ENCODE measurements around the gene MPHOSPH9. TPM values are rescaled to one million over a fixed set of nuclear protein-coding genes. Genes with fewer than 3 reads are reported as not detected.
"Not testable (repeated sequence)": the region's sequence is repeated elsewhere in the genome, so short reads cannot be mapped to it uniquely, and the experiment has no call there.

MPHOSPH9 gene
- polyA plus RNA-seq, 10 donors = 11.9 to 28.3 (median 21.2) TPM

DNA sequence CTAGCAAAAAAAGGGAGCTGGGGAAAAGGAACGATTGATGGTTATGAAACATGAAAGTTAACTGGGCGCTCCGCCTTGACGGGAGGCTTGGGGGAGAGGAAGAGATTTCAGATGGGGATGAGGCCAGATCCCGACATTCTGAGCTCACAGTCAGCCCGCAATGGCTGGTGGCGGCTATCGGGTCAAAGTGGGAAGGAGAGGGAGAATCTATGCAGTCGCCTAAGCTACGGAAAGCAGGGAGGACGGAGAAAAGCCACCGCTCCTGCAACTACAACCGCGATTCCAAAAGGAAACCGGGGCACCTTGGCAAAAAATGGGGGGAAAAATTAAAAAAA, 502 bp downstream of the MPHOSPH9 start:
- no peak for DNase-seq

DNA sequence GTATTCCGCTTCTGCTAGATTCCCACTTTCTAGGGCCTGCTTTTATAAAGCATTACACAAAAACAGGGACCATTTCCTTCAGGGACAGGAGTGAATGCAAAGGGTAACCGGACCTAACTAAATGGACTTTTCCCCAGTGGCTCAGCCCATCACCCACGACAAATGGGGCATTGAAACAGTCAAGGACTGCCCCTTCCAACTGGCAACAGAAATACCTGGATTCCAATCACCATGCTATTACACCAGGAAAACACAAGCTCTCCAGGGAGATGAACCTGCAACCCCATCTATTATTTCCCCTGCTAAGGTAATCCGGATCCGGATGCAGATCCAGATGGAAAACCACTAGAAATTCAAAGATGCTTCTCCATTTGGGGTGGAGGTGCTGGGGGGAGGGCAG, 1.0 kb downstream of the MPHOSPH9 start:
- DNase-seq = no peak

DNA sequence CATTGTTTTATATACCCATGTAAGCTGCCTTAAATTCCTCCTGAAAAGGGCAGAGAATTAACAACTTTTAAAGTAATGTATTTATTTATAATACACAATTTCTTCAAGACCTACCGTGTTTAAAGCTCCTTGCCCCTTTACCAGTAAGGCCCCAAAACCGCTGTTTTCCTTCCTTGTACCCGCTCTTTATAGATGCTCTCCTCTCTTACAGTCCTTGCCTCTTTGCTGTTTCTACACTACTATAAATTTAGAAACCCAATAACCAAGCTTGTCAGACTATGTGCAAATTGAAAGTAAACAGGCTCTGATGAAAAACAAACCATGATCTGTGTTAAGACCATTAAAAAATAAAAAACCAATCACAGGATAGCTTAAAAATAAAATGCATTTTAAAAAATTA, 3.9 kb downstream of the MPHOSPH9 start:
- DNase-seq = no peak

DNA sequence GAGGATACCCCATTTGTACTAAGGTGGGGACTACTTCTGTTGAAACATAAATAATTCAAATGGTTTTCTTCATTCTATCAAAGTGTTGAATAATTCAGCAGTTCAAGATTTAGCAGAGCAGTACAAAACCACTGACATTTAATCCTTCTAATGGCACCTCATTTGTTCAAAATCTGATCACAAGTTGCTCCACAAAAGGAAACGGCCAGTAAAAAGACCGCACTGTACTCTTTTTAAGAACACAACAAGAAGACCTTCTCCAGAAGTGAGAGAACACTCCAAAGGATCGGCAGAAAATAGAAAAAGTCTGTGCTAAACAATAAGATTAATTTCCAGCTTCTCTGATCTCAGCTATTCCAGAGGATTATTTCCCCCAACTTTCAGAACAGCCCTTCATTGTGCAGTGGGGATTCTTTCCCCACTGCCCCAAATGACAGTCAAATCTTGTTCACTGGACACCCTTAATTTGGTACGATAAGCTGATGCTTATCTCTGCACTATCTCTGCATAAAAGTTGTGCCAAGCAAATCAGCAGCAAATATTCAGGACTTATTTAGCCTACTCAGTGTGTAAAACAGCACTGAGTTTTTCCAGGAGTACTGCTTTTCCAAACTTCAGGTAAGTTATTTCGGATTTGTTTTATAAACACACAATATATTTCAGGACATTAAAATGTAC, 5.2 kb downstream of the MPHOSPH9 start:
- DNase-seq = no peak

DNA sequence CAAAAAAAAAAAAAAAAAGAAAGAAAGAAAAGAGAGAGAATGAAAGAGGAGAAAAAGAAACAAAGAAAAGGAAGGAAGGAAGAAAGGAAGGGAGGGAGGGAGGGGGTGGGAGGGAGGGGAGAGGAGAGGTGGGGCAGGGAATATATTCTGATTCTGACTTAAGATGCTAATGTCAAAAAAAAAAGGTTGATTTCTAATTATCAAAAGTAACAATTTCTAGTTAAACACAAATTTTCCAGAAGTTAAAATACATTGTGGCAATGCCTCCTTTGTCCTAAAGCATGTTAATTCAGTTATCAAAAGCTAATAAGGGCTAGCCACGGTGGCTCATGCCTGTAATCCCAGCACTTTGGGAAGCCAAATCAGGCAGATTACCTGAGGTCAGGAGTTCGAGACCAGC, 7.5 kb downstream of the MPHOSPH9 start:
- DNase-seq = no peak

DNA sequence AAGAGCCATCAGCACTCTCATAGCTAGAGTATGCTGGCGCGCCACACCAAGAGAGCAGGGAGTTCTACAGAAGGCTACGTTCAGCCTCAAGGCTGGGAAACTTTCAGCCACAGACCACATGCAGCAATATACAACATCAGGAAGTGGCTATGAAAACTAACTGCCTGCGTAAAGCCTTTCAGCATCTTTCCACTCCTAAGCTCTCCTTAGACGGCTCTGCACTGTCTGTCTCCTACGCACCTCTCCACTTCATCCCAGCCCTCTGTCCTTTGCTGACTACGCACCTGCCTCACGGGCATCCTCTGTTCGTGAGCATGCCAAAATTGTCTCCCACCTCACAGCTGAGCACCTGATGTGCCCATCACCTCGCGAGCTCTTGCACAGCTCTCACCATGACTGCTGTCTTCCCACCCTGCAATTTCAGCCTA, 9.7 kb downstream of the MPHOSPH9 start:
- no peak for DNase-seq

DNA sequence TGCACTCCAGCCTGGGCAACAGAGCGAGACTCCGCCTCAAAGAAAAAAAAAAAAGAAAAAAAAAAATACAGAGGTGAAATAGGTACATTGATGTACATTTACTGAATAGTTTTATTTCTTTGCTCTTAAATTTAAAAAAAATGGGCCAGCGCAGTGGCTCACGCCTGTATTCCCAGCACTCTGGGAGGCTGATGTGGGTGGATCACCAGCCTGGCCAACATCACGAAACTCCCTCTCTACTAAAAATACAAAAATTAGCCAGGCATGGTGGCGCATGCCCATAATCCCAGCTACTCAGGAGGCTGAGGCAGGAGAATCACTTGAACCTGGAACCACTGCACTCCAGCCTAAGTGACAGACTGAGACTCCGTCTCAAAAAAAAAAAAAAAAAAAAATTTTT, 25.1 kb downstream of the MPHOSPH9 start:
- DNase-seq = not testable (repeated sequence)

DNA sequence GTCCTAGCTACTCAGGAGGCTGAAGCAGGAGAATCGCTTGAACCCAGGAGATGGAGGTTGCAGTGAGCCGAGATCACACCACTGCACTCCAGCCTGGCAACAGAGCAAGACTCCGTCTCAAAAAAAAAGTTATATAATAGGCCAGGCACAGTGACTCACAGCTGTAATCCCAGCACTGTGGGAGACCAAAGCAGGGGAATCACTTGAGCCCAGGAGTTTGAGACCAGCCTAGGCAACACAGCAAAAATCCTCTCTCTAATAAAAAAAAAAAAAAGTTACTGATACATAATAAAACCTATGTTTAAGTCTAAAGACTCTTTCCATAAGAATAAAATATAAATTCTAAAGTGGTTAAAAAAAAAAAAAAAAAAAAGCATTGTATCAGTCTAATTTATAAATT, 26.1 kb downstream of the MPHOSPH9 start:
- not testable (repeated sequence) for DNase-seq

DNA sequence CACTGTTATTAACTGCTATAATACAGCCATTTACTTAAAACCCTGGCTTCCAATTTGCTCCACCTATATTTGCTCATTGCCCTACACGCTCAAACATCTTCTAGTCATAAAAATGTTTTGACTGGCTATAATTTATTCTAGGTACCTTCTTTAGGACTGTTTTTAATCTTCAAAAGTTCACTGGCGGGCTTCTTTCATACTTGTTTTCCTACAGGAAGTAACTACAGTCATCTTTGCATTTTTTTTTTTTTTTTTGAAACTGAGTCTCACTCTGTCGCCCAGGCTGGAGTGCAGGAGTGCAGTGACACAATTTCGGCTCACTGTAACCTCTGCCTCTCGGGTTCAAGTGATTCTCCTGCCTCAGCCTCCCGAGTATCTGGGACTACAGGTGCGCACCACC, 32.5 kb downstream of the MPHOSPH9 start:
- no peak for DNase-seq

DNA sequence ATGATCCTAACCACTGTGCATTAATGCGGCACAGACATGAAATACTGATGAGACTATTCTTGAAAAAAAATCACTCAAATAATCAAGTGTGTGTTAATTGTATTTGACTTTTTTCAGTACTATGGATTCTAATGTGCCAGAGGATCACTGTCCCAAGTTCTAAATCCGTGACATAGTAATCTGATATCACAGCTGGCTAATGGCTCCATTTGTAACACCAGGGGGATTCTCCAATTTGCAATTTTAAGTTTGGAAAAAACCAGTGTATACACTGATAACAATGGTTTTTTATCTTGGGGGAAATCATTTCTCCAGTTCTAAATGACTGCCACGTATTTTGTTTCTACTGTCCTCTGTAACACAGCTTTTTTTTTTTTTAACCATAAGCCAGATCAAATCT, 33.0 kb downstream of the MPHOSPH9 start:
- DNase-seq = peak in 2 of 3 donors; percentile 3 to 9

DNA sequence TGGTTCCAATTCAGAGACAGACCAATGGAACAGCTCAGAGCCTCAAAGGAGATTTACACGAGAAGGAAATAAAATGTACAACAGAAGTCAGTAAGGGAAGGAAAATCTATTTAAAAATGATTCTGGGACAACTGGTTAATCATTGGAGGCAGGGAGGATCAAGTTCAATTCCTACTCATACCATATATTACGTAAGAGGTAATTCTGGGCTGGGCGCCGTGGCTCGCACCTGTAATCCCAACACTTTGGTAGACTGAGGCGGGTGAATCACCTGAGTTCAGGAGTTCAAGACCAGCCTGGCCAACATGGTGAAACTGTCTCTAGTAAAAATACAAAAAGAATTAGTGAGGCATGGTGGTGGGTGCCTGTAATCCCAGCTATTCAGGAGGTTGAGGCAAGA, 45.3 kb downstream of the MPHOSPH9 start:
- DNase-seq = no peak

DNA sequence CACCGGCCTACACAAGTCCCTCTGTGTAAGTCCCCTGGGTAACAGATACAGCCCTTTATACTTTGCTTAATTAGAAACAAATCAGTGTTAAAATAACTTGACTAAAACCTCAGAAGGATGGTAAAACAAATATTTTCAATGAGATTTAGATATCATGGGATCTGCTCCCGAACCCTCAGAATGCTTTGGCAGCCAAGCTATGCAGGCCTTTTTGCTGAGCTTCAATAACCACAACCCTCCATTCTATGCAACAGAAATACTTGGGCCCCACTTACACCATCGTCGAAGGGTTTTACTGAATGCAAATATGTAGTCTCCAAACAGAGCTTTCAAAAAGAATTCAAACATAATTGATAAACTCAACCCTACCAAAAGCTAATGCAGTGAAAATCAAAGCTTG, 52.8 kb downstream of the MPHOSPH9 start:
- no peak for DNase-seq

DNA sequence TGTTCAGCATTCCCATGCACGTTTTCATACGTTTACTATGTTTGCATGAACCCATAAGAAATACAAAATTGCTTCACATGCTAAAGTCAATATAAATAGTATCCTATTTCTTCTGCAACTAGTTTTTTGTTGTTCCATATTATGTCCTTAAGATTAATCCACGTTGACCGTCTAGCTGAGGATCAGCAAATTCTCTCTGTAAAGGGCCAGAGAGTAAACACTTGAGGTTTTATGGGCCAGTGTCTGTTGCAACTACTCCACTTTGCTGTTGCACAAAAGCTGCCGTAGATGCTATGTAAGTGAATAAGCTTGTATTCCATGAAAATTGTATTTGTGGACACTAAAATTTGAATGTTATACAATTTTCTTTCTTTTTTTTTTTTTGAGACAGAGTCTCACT, 61.0 kb downstream of the MPHOSPH9 start:
- DNase-seq = no peak

DNA sequence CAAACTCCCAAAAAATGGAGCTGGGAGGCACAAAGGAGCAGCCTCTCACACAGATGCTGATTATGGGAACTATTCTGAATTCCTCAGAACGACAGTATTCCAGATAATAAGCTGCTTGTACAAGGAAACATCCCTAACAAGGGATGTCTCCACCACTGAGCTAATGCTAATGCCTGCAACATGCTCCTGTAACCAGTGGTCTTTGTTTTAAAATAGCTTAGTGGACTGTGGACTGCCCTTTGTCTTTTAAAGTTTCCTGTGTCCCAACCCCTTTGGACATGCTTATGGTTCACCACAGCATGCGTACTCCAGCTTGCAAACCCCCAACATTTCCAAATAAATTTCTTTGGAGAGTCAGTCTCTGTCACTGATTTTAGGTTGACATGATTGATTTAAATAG, 65.6 kb downstream of the MPHOSPH9 start:
- no peak for DNase-seq

DNA sequence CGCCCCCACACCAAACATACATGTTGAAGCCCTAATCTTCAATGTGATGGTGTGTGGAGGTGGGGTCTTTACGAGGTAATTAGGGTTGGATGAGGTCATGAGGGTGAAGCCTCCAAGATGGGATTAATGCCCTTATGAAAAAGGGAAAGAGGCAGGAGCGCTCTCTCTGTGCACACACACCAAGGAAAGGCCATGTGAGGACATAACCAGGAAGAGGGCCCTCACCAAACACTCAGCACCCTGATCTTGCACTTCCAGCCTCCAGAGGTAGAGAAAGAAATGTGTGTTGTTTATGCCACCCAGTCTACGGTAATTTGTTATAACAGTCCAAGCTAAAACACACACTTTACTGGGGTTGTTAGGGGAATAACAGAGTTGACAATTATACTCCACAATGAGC, 67.4 kb downstream of the MPHOSPH9 start:
- DNase-seq = no peak

DNA sequence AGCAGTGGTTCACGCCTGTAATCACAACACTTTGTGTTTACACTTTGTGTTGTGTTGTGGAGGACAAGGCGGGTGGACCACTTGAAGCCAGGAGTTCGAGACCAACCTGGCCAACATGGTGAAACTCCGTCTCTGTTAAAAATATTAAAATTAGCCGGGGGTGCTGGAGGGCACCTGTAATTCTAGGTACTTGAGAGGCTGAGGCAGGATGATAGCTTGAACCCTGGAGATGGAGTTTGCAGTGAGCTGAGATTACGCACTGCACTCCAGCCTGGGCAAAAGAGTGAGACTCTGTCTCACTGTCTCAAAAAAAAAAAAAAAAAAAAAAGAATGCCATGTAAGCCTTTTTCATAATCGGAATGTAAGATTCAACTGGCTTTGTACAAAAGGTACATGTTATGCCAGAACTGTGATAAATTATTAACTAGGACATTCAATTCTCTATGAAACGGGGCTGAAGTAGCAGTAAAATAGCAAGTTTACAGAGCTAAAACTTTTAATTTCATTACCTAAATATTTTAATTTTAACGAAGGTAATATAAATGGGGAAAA, 68.2 kb downstream of the MPHOSPH9 start:
- no peak for DNase-seq

DNA sequence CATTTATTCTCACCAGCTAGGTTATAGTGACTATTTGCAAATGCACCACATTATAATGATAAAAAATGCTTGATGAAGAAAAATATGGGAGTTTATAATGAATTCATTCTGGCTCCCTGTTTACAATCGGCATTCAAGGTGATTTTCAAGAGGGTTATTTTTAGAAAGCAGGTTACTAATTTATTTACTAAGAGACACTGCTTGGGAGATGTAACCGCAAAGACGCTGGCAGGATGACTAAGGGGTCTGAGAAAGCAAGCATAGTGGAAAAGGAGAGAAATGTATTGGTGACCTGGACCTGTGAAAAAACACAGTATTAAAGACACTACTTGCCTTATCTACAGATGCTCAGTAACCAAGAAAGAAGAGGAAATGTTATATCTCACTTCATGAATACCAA, 68.7 kb downstream of the MPHOSPH9 start:
- DNase-seq = no peak

DNA sequence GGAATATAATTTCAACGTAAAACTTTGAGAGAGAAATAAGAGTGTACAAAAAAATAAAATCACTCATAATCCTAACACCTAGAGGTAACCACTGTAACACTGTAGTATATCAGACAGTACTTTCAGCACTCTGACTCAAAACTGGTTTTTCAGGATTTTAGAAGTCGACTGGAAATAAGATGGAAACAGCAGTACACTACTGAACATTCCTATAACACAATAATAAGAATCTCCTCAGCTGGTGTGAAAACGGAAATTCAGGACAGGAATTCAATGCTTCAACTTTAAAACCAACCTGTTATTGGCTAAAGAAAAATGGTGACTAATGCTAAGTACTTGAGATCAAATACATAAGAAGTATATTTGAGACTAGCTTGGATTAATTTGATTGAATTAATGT, 69.7 kb downstream of the MPHOSPH9 start:
- no peak for DNase-seq

DNA sequence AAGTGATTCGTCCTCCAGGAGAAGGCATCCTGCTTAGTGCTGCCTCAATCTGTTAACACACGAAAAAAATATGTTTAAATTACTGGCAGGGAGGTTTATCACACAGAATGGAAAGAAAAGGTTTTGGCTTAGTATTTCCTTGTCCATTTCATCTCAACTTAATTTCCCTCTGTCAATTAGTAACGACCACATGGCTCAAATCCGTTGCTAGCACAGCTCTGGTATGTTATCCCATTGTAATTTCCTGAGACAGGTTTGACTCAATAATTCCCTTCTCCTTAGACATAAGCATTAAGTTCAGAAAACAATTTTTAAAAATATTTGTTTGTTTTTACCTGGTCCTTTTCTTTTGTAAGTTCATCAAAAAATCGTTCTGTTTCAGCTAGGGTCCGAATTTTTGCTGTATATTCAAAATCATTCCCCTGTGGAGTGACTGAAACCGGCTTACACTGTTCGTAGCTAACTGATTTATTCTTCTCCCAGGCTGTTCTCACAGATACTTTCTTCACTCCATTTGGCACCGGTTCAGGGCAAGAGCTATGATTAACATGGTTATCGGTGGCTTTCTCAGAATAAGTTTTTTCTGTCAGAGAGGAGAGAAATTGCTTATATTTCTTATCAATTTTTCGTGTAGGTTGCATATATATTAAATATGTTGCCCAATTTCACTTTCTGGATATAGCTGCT, 72.0 kb downstream of the MPHOSPH9 start:
- no peak for DNase-seq

DNA sequence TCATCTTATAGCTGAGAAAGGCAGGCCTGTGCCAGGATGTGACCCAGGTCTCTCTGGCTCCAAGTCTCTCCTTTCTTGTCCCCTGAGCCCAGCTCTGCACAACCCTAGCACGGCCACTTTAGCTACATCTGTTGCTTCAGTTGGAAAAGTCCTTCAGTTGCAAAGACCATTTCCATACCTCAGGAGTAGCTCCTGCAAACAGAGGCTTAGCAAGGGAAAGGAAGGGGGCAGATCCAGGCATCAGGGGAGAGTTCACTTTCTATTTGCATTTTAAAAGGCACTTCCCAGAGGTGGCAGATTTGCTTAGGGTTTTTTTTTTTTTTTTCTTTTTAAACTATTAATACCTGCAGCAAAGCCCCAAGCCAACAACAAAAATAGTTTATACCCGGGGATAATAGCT, 79.0 kb downstream of the MPHOSPH9 start:
- no peak for DNase-seq

DNA sequence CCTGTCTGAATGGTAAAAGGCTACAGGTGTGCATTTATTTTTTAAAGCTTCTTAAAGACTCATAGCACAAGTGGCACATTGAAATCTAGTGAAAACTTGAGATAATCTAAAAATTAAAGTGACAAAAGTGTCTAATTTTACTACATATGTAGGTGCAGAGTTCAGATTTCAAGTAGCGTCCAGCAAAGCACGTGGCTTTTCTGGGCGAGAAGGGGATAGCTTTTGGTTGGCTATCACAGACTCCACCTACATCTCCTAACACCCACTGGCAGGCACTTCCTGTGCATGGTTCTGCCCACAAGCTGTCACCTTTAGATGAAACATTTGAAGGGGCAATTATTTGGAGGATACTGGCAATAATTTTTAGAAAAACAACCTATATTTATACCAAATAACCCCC, 80.1 kb downstream of the MPHOSPH9 start:
- no peak for DNase-seq

DNA sequence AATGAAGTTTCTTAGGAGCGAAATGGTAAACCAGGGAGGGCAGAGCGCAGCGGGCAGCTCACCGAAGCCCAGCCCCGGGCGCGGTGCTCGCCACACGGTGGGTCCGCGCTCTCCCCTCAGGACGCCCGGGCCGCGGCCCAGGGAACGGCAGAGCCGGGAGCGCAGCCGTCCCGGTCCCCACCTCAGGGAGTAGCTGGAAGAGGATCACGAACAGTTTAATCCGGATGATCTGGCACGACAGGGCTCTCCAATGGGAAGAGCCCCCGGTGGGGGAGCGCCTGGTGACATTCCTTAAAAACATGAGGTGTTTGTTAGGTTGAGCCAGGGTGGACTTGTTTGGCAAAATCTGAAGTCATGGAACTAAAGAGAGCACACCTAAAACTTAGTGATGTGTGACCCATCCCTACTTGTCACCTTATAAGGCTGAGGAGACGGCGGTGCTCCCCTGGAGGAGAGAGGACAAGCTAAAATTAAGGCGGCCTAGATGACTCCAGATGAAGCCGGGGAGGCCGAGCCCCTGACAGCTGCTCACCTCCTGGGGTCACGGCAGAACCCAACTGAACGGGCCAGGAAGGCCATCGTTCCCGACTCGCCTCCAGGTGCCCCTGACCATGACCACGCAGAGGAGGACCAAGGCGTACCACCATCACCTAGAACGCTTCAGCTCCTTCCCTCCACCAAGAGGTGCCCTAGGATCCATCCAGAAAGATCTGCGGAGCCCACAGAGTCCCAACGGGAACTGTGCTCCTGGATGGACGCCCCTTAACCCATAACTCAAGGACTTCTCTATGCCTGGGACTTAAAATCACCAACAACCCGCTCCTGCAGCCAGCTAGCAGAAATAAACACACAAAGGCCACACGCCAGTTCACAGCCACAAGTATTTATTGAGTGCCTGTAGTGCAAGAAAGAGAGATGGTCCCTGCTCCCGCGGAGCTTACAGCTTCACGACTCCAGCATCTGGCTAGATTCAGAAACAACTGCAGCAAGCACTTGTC, 81.2 kb downstream of the MPHOSPH9 start:
- DNase-seq = peak in 1 of 3 donors; percentile 22
